Nucleus accumbens (tissue), 56 donors: Measurements from ENCODE around the gene CLDN25.

Source experiments
- DNase-seq, 56 donors: peaks; one replicate each; lab custom pipeline; 2025; lab: John Stamatoyannopoulos, UW

CLDN25 gene

GRCh38 chr11:113805640-113806039, 26.0 kb downstream of the CLDN25 start:
- no peak for DNase-seq

GRCh38 chr11:113806406-113806805, 26.8 kb downstream of the CLDN25 start:
- DNase-seq: no peak

- DNase-seq: no peak
Observed at GRCh38 chr11:113808931-113809330, 29.3 kb downstream of the CLDN25 start.

GRCh38 chr11:113814181-113814580, 34.6 kb downstream of the CLDN25 start:
- no peak for DNase-seq

GRCh38 chr11:113817162-113817561, 37.6 kb downstream of the CLDN25 start:
- no peak for DNase-seq

GRCh38 chr11:113817626-113818025, 38.0 kb downstream of the CLDN25 start:
- no peak for DNase-seq

- no peak for DNase-seq
Observed at GRCh38 chr11:113818426-113818825, 38.8 kb downstream of the CLDN25 start.

GRCh38 chr11:113827477-113827876, 47.9 kb downstream of the CLDN25 start:
- DNase-seq: no peak

GRCh38 chr11:113828191-113828590, 48.6 kb downstream of the CLDN25 start:
- DNase-seq: no peak

GRCh38 chr11:113829751-113830150, 50.2 kb downstream of the CLDN25 start:
- DNase-seq: no peak
